Stimulated activated CD8-positive, alpha-beta memory T cell treated with anti-CD3 and anti-CD28 coated beads, Interleukin-12 subunit alpha, Interleukin-12 subunit beta, amount 100 ng/mL, for 1 hour (primary cell): ENCODE measurements around the gene PAQR7.

ENCODE experiments used
- DNase-seq: peaks from one replicate; pipeline ENCODE4 v3.0.0-alpha.2; 2020; ENCODE audit warnings: low read depth

The PAQR7 gene

GRCh38 chr1:25815208-25816111 lies 60.0 kb downstream of the PAQR7 start:
- no peak for DNase-seq

- DNase-seq: no peak
These were observed 60.9 kb downstream of the PAQR7 start for GRCh38 chr1:25814549-25815087.

DNA sequence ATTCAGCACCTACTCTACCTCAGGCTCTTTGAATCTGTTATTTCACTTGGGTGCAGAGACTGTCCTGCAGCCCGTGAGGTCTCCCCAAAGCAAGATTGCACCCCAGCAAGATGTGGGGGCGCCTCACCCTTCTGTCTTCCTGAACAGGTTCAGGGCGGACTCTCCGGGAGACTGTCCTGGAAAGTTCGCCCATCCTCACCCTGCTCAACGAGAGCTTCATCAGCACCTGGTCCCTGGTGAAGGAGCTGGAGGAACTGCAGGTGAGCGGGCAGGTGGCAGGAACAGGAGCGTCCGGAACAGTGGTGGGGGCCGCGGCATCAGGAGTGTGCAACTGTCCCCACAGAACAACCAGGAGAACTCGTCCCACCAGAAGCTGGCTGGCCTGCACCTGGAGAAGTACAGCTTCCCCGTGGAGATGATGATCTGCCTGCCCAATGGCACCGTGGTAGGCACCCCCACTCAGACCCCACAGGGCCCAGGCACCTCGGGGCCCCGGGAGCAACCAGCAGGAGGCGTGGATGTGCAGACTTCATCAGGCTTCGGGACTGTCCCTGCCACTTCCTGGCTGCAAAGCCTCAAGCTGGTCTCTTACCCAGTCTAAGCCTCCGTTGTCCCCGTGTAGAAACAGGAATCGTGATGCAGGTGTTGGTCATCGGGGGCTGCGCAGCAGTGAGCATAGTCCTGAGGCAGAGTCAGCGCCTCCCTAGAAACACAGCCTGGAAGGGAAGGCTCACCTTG lies 61.6 kb downstream of the PAQR7 start:
- no peak for DNase-seq

DNA sequence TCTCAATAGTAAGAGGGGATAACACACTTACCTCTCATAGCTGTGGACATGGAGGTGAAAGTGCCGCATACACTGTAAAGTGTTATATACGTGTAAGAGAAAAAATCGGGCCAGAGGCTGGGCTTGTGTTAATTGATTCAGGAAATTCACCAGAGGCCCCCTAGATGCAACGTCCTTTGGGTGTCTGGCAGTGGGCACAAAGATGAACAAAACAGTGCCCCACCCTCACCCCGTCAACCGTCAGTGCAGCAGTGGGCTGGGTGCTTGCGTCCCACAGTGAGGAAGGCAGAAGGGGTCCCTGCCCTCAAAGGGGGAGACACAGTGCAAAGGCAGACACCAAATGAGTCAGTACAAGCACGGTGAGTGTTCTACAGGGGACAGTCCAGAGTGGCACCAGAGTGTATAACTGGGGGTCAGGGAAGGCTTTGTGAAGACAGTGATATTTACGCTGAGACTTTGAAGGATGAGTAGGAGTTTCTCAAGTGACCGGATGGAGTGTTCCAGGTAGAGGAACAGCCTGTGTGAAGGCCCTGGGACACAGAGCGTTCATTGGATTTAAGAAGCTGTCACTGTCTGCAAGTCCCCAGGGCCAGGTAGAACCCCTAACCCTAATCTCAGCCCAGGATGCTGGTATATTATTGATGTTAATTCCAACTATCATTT lies 62.3 kb downstream of the PAQR7 start:
- DNase-seq: no peak
